SJCRH30 (cell line): Measurements from ENCODE around the gene LDLRAD4. TPM values are rescaled to one million over a fixed set of nuclear protein-coding genes. Genes with fewer than 3 reads are reported as not detected.

Experiments used
- total RNA-seq: library from RNA; depleted of rRNA; stranded (reverse); fragments of >200 nt; shearing (Covaris generic); gene quantifications from 2 replicates; pipeline ENCODE4 v1.2.3, GENCODE V29; 2014; rRNA removed

The LDLRAD4 gene
- total RNA-seq, 1 experiment from 2014 or later, result 0.26 TPM

Other genes with a start within 250 kb of the LDLRAD4 start
- gene CEP192, start 227.4 kb upstream of the LDLRAD4 start, total RNA-seq, result 26.3 and 28.4 TPM in 2 replicates